ENCODE data around the gene MEGF6. TPM values are rescaled to one million over a fixed set of nuclear protein-coding genes. Genes with fewer than 3 reads are reported as not detected.
"Not testable (repeated sequence)": the region's sequence is repeated elsewhere in the genome, so short reads cannot be mapped to it uniquely, and the experiment has no call there.

MEGF6 gene
- total RNA-seq, 1 donor from 2014 or later, result 194 TPM

DNA sequence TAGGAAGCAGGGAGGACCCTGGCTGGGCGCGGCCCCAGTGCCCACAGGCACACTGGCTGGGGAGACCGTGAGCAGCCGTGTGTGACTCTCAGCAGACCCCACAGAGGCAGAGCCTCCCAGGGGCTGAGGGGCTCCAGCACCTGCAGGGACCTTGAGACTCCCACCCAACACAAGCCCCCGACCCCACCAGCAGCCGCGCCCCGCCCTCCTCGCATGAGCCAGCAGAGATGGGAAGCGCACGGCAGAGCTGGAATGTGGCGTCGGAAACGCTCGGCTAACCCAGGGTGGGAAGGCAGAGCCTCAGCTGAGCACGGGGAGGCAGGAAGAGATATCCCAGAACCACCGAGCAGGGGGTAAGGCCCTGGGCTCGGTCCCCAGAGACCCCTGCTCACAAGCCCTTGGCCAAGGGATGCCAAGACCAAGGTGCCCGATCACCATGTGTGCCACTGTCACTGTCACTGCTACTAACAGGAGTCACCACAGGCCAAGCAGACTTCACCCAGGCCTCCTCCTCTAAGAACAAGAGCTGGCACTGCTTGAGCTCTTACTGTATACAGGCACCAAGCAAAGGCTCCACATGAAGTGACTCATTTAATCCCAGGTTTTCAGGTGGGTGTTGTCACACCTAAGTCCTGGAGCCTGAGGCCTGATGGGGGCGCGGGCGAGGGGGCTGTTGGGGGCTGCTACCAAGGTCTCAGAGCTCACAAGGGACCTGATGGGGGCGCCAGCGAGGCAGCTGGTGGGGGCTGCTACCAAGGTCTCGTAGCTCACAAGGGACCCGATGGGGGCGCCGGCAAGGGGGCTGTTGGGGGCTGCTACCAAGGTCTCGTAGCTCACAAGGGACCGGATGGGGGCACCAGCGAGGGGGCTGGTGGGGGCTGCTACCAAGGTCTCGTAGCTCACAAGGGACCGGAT, 20.1 kb downstream of the MEGF6 start:
- Histone ChIP-seq H3K36me3 (no peaks in the 10 kb centered on the region), H3K27ac (no peak overlapping the region), H3K27me3 (no peaks in the 10 kb centered on the region), H3K4me1 (no peaks in the 10 kb centered on the region), H3K4me3 (no peak overlapping the region), H3K9me3 (no peaks in the 10 kb centered on the region)
- TF ChIP-seq, protein P1, sequence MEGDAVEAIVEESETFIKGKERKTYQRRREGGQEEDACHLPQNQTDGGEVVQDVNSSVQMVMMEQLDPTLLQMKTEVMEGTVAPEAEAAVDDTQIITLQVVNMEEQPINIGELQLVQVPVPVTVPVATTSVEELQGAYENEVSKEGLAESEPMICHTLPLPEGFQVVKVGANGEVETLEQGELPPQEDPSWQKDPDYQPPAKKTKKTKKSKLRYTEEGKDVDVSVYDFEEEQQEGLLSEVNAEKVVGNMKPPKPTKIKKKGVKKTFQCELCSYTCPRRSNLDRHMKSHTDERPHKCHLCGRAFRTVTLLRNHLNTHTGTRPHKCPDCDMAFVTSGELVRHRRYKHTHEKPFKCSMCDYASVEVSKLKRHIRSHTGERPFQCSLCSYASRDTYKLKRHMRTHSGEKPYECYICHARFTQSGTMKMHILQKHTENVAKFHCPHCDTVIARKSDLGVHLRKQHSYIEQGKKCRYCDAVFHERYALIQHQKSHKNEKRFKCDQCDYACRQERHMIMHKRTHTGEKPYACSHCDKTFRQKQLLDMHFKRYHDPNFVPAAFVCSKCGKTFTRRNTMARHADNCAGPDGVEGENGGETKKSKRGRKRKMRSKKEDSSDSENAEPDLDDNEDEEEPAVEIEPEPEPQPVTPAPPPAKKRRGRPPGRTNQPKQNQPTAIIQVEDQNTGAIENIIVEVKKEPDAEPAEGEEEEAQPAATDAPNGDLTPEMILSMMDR (IDR thresholded peaks at IDR 0.05), result no peak
- intact Hi-C loops (cut with DNase I), result no loop called here
- DNase-seq (ENCODE audit: low spot score in 2 of 2), result no peak

DNA sequence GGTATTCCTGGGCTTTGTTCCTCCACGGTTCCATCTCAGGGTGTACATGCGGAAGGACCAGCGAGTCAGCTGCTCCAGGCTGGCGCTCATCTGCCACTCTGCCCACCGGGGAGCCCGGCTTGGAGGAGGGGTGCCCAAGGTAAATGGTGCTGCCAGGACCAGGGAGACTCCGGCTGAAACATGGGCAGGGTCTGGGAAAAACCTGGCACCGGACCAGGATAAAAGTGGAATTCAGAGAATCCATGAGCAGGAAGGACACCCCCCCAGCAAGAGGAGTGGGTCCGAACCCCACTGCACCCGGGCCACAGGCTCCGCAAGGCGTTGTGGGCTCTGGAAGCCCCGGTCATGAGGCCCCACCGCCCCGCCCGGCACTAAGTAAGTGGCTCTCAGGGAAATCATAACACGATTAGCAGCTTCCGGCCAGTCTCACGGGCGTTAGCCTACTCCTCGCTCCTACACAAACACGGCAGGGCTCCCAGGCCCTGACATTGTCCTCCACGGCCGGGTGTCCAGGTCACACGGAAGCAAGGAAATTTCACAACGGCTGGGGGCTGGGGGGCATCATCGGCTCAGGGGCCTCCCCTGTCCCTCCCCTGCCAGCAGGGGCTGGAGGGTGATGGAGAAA, 21.1 kb downstream of the MEGF6 start:
- Histone ChIP-seq H3K4me1 (no peaks in the 10 kb centered on the region), H3K27me3 (no peaks in the 10 kb centered on the region), H3K27ac (no peak overlapping the region), H3K9me3 (no peaks in the 10 kb centered on the region), H3K36me3 (no peaks in the 10 kb centered on the region), H3K4me3 (no peak overlapping the region)
- no peak for DNase-seq (ENCODE audit: low spot score in 2 of 2)
- intact Hi-C loops (cut with DNase I), result no loop called here
- TF ChIP-seq, protein P1 (IDR thresholded peaks at IDR 0.05), result no peak

DNA sequence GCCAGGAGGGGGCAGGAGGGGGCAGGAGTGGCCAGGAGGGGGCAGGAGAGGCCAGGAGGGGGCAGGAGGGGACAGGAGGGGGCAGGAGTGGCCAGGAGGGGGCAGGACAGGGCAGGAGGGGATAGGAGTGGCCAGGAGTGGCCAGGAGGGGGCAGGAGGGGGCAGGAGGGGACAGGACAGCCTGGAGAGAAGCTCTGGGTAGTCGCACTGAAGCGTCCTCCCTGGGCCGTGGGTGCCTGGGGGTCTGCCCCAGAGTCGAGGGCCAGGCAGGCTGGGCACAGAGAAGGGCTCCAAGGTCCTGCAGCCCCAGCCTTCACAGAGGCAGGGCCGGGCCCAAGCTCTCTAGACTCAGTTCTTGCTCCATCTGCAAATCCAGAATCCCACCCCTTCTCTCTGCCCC, 22.9 kb downstream of the MEGF6 start:
- Histone ChIP-seq H3K4me3 (no peak overlapping the region), H3K27ac (no peak overlapping the region), H3K36me3 (no peaks in the 10 kb centered on the region), H3K4me1 (no peaks in the 10 kb centered on the region), H3K9me3 (no peaks in the 10 kb centered on the region), H3K27me3 (no peaks in the 10 kb centered on the region)
- TF ChIP-seq, protein P1 (IDR thresholded peaks at IDR 0.05), result no peak
- DNase-seq (ENCODE audit: low spot score in 2 of 2), result no peak
- intact Hi-C loops (cut with DNase I), result no loop called here

DNA sequence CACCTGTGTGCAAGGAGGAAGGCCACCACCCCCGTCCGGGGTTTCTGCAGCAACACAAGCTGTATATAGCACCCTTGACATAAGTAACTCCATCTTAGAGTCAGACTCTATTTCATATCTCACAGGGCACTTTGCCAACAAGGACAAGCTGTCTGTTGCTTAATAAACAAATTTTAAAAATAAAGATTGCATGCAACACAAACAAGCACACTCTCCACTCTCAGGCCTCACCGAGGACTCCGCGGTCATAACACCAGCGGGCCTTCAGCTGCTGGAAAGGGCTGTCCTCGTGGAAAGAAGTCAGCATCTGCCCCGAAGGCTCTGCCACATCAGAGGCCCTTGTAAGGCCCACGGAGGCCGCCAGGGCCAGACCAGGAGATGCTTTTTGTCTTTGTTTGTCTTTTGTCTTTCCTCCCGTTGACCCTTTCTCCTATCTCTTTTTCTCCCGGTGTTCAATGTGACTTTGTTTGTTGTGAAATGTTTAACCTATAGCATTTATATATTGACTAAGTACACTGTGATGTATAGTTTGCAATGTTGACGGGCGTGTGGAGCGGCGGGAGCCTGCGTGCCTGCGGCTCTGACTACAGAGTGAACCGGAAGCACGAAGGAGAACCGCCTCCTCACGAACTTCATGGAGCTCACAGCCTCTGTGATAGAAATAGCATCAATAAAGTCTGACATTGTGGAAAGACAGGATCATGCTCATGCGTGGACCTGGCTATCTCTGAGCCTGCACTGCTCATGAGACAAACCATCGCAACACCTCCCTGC, 24.1 kb downstream of the MEGF6 start:
- Histone ChIP-seq H3K36me3 (no peaks in the 10 kb centered on the region), H3K27ac (no peak overlapping the region), H3K27me3 (no peaks in the 10 kb centered on the region), H3K4me3 (no peak overlapping the region), H3K4me1 (no peaks in the 10 kb centered on the region), H3K9me3 (no peaks in the 10 kb centered on the region)
- DNase-seq (ENCODE audit: low spot score in 2 of 2), result no peak
- intact Hi-C loops (cut with DNase I), result no loop called here
- TF ChIP-seq, protein P1 (IDR thresholded peaks at IDR 0.05), result no peak

DNA sequence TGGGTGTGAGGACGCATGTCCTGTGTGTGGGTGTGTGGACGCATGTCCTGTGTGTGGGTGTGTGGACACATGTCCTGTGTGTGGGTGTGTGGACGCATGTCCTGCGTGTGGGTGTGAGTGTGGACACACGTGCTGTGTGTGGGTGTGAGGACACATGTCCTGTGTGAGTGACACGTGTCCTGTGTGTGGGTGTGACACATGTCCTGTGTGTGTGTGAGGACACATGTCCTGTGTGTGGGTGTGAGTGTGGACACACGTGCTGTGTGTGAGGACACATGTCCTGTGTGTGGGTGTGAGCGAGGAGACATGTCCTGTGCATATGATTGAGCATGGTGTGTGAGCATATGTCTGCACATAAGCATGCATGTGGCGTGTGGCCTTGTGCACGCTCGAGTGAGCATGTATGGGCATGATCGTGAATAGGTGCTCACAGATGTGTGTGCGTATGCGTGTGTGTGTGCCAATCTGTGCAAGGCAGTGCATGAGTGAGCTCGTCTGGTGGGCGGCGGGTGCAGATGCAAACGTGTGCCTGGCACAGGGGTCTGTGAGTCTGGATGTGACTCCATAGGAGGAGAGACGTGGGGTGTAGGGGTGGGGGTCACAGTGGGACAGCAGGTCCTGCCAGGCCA, 25.3 kb downstream of the MEGF6 start:
- Histone ChIP-seq H3K27ac (no peak overlapping the region), H3K9me3 (no peaks in the 10 kb centered on the region), H3K27me3 (no peaks in the 10 kb centered on the region), H3K36me3 (no peaks in the 10 kb centered on the region), H3K4me1 (no peaks in the 10 kb centered on the region), H3K4me3 (no peak overlapping the region)
- TF ChIP-seq, protein P1 (IDR thresholded peaks at IDR 0.05), result no peak
- intact Hi-C loops (cut with DNase I), result no loop called here
- no peak for DNase-seq (ENCODE audit: low spot score in 2 of 2)

DNA sequence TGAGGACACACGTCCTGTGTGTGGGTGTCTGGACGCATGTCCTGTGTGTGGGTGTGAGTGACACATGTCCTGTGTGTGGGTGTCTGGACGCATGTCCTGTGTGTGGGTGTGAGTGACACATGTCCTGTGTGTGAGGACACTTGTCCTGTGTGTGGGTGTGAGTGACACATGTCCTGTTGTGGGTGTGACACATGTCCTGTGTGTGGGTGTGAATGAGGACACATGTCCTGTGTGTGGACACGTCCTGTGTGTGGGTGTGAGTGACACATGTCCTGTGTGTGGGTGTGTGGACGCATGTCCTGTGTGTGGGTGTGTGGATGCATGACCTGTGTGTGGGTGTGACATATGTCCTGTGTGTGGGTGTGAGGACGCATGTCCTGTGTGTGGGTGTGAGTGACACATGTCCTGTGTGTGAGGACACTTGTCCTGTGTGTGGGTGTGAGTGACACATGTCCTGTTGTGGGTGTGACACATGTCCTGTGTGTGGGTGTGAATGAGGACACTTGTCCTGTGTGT, 25.9 kb downstream of the MEGF6 start:
- H3K27me3 ChIP-seq; H3K36me3 ChIP-seq; H3K4me1 ChIP-seq; H3K9me3 ChIP-seq; DNase-seq (ENCODE audit: low spot score in 2 of 2); intact Hi-C loops (cut with DNase I); H3K27ac ChIP-seq; H3K4me3 ChIP-seq: not testable (repeated sequence)

All from ascending aorta (tissue), 2 donors.